A549 treated with ZK216348 at 1 μM for 4 hours (cell line): ENCODE measurements around the gene ACTR10. TPM values are rescaled to one million over a fixed set of nuclear protein-coding genes. Genes with fewer than 3 reads are reported as not detected.

ENCODE experiments used
- total RNA-seq: library from RNA; stranded (reverse); fragments of 200-300 nt; extraction: Qiagen RNA extraction; gene quantifications from 5 replicates; pipeline ENCODE4 v1.2.3, GENCODE V29; 2022; ENCODE audit warnings: low read depth

The ACTR10 gene
- 35.2 to 75.4 TPM (median 50.1 TPM) in 5 replicates for total RNA-seq

DNA sequence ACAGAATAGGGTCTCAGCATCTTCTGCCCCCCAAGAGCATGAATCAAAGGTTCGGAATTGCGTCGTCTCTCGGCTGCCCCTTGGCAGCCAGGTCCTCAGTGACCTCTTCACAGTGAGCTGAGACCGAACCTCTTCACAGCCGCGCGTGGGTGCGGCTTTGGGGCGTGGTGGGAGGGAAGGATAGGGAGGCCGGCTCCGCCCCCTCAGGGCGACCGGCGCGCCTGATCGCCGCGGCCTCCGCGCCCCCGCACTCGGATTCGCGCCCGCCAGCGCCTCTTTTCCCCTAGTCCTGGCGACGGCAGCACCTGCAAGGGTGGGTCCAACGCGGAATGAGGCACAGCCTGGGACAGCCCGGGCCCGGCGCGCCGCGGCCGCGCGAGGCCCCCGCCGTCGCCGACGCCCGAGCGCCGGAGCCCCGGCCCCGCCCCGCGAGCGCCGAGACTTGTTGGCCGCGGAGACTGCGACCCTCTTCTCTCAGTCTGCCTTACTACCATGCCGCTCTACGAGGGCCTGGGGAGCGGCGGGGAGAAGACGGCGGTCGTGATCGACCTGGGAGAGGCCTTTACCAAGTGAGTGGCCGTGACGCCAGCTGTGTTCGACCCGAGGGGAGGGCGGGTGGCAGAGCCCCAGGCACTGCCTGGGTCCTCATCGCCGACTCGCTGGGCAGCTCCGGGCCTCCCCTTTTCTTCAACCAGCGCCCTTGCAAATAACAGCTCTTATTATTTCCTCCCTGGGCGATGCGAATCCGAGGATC is at the start of gene ACTR10:
Gene ACTR10 (plus strand): TSS at position 424 of the 754 bp plus-strand sequence. CDS start 69 bp downstream, at position 493.

DNA sequence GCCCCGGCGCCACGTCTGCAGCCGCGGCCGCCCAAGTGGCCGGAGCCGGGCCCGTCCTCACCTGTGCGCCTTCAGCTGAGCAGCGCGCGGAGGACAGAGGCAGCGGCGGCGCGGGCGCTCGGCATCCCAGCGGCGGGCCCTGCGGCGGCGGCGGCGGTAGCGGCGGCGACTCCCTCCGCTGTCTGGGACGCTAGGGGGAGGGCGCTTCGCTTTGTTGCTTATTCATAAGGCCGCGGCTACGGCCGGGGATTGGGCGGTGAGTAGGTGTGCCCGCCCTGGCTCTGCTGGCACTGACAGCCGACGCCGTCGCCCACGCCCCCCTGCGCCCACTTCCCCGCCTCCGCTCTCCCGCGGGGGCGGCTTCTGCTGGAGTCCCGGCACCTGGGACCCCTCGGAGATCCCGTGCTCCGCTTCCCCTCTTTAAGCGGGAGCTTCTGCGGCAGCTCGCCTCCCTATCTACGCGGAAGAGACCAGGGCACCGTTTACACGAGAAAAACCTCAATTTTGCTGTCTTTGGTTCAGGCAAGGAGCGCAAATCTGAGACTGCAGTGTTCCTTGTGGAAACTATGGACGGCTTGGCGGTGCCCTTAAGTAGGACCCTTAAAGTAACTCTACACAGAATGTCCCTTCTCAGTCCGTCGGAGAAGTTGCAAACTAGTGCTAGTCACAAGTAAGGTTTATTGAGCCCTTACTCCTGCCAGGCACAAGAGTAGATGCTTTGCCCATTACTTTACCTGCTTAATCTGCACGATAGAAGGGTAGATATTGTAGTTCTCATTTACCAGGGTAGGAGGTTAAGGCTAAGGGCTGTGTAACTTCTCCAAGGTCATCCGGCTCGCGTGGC is 47.7 kb upstream of the ACTR10 start, which contains the start of gene ARMH4:
Gene ARMH4 (minus strand): TSS at position 200 of the 844 bp plus-strand sequence. CDS start 12,855 bp downstream, outside the sequence.

DNA sequence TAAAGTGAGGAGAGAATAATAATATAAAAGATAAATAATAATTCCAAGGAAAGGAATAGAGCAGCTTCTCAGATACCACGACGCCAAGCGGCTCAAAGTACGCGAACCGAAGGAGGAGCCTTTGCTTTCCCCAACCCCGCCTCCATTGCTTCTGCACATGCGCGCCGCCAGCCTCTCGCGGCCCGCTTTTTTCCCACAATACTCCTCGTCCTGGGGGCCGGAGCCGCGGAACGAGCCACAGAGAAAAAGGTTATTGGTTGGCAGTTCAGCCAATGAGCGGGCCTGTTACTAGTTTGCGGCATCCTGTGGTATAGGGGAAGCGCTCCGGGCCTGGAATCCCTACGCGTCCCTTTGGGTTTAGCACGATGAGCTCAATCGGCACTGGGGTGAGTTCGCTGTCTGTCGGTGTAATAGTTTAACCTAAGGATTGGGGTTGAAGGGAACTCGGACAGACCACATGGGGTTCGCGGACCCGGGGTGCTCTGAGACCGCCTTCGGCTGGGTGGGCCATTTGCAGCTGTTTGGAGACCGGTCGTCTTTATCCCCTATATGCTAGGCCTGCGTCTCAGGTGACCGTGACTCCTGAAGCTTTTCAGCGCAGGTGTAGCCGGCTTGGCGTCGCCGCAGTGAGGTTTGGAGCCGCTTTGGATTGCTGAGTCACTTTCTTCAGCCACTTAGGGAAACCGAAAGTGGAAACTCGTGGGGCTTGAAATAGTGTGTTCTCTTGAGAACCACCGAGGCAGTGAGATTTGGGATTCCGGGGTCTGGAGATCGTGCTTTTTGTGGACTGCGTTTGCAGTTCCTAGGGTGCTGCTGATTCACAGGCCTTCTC is 44.8 kb downstream of the ACTR10 start, which contains the start of gene PSMA3:
Gene PSMA3 (plus strand): TSS at position 288 of the 832 bp plus-strand sequence. CDS start 78 bp downstream, at position 366.

Other genes starting within 250 kb of the ACTR10 start
- 0.53 to 1.1 TPM (median 0.62 TPM) in 5 replicates for gene ARMH4, start 47.9 kb upstream of the ACTR10 start, total RNA-seq
- 166 to 280 TPM (median 197 TPM) in 5 replicates for gene PSMA3, start 44.7 kb downstream of the ACTR10 start, total RNA-seq
- gene ARID4A, start 98.4 kb downstream of the ACTR10 start, total RNA-seq: 4.5 to 8.6 TPM (median 5.8 TPM) in 5 replicates
- not detected in 5 replicates for gene TOMM20L, start 195.8 kb downstream of the ACTR10 start, total RNA-seq
- gene TIMM9, start 227.4 kb downstream of the ACTR10 start, total RNA-seq: 63.7 to 127 TPM (median 74.8 TPM) in 5 replicates
- 7.8 to 10.3 TPM (median 8.8 TPM) in 5 replicates for gene KIAA0586, start 227.6 kb downstream of the ACTR10 start, total RNA-seq